Adrenal gland (tissue), 12 donors: ENCODE results near the gene ARHGEF38. TPM values are rescaled to one million over a fixed set of nuclear protein-coding genes. Genes with fewer than 3 reads are reported as not detected.

ENCODE experiments used
- DNase-seq, 7 donors: peaks; one replicate each; pipeline ENCODE4 v3.0.0-alpha.2; 2019 to 2020
- H3K27ac ChIP-seq, 5 donors: fragments of 200-600 bp; sonication (generic) in 4 of 5; 1 replicate in 3 of 5; 2 replicates in 2 of 5; pipeline versions ENCODE4 v1.5.1 to v1.8.0; 2016 to 2020; ENCODE audit warnings: mild to moderate bottlenecking in 1 of 5
- H3K27me3 ChIP-seq: fragments of 200-600 bp; 2 replicates; pipeline ENCODE4 v1.8.0; 2021
- H3K36me3 ChIP-seq, 2 donors: fragments of 200-600 bp; replicated peaks in 1 of 2; 1 replicate in 1 of 2; 2 replicates in 1 of 2; pipeline versions ENCODE4 v1.5.1 to v1.8.0; 2018 to 2022
- H3K4me1 ChIP-seq, 2 donors: fragments of 200-600 bp; replicated peaks in 1 of 2; 1 replicate in 1 of 2; 2 replicates in 1 of 2; pipeline versions ENCODE4 v1.5.1 to v1.8.0; 2018 to 2021
- H3K4me3 ChIP-seq, 4 donors: fragments of 200-600 bp; sonication (generic) in 3 of 4; one replicate each; pipeline ENCODE4 v1.5.1; 2016 to 2018
- H3K9me3 ChIP-seq, 3 donors: fragments of 200-600 bp; sonication (generic) in 1 of 3; replicated peaks in 1 of 3; 1 replicate in 2 of 3; 2 replicates in 1 of 3; pipeline versions ENCODE4 v1.5.1 to v1.8.0; 2016 to 2021
- POLR2A ChIP-seq, 2 donors: fragments of 450-650 bp; IDR thresholded peaks; one replicate each; pipeline ENCODE4 v1.6.1; 2017; ENCODE audit warnings: antibody characterized with exemption in 2 of 2, mild to moderate bottlenecking in 2 of 2, moderate library complexity in 1 of 2
- WGBS, 4 donors: extraction: QIAGEN DNeasy Blood & Tissue Kit in 2 of 4; methylation state at CpG; one replicate each; pipeline versions ENCODE4 v1.1.5 to v1.1.7; 2013 to 2017; 5-methylcytosine and 5-hydroxymethylcytosine counted together
- intact Hi-C, 2 donors: fragments of 100-400 bp; cut with DNase I; formaldehyde crosslinking; loops; one replicate each; pipeline versions ENCODE4 v1.14.1 to v1.15.0; 2022 to 2023
- polyA plus RNA-seq, 3 donors: library from polyadenylated mRNA; stranded (reverse); fragments of 200-250 nt in 2 of 3; fragments of 350-450 nt in 1 of 3; fragmentation: Illumina TruSeq in 1 of 3; extraction: RNeasy Lipid Tissue Mini Kit (QIAGEN cat#74804) in 1 of 3; gene quantifications; one replicate each; pipeline ENCODE4 v1.2.3, GENCODE V29; 2013 to 2014
- total RNA-seq, 9 donors: library from RNA; depleted of rRNA in 4 of 9; stranded (reverse); fragments of >200 nt in 4 of 9; fragments of 120-200 nt in 1 of 9; fragmentation: NEBNext Ultra II Directional in 1 of 9; extraction: Animal tissue kit (Norgen Biotek cat#: 25700) in 1 of 9; gene quantifications; one replicate each; pipeline versions ENCODE4 v1.1.0 to v1.2.4, GENCODE V29; 2013 to 2023
- TF ChIP-seq, protein P1 (sequence below), 6 experiments: fragments of 450-650 bp in 4 of 6; fragments of 200-600 bp in 2 of 6; sonication (generic) in 1 of 6; IDR thresholded peaks; 1 replicate in 5 of 6; 2 replicates in 1 of 6; pipeline versions ENCODE4 v1.5.1 to v1.8.0; 2016 to 2021; ENCODE audit warnings: antibody characterized with exemption in 6 of 6, mild to moderate bottlenecking in 2 of 6, moderate library complexity in 1 of 6
- donor health status: healthy with polysubstance abuse.
- donor health status: Bipolar disorder and iron deficiency.
- donor health status: DM: yes; HTN: yes; CAD: no.
- donor health status: DM: no; HTN: no; CAD: no.
- donor health status: DM: no; HTN: no; CAD: no.
- donor health status: DM: yes; HTN: yes; CAD: no.

ARHGEF38 gene
- total and polyA plus RNA-seq, 12 donors: not detected

GRCh38 chr4:105666693-105667092, 114.3 kb downstream of the ARHGEF38 start:
- no peak overlapping the region for H3K4me3 ChIP-seq
- H3K27ac ChIP-seq: no peak overlapping the region
- H3K9me3 ChIP-seq: no peaks in the 10 kb centered on the region
- no peak for DNase-seq
- H3K4me1 ChIP-seq: no peaks in the 10 kb centered on the region
- no peaks in the 10 kb centered on the region for H3K27me3 ChIP-seq
- 48 to 52% (median 51%) methylated on average over 5 of the region's 5 CpGs for WGBS, 4 donors
- intact Hi-C loops: no loop called here
- no peaks in the 10 kb centered on the region for H3K36me3 ChIP-seq
- TF ChIP-seq POLR2A (IDR thresholded peaks at IDR 0.05): no peak
- TF ChIP-seq, protein P1, sequence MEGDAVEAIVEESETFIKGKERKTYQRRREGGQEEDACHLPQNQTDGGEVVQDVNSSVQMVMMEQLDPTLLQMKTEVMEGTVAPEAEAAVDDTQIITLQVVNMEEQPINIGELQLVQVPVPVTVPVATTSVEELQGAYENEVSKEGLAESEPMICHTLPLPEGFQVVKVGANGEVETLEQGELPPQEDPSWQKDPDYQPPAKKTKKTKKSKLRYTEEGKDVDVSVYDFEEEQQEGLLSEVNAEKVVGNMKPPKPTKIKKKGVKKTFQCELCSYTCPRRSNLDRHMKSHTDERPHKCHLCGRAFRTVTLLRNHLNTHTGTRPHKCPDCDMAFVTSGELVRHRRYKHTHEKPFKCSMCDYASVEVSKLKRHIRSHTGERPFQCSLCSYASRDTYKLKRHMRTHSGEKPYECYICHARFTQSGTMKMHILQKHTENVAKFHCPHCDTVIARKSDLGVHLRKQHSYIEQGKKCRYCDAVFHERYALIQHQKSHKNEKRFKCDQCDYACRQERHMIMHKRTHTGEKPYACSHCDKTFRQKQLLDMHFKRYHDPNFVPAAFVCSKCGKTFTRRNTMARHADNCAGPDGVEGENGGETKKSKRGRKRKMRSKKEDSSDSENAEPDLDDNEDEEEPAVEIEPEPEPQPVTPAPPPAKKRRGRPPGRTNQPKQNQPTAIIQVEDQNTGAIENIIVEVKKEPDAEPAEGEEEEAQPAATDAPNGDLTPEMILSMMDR (IDR thresholded peaks at IDR 0.05): peak in 4 of 6 experiments; percentile 19 to 37 (median 32)

GRCh38 chr4:105670684-105671083, 118.3 kb downstream of the ARHGEF38 start:
- intact Hi-C loops: no loop called here
- no peak overlapping the region for H3K4me3 ChIP-seq

DNA sequence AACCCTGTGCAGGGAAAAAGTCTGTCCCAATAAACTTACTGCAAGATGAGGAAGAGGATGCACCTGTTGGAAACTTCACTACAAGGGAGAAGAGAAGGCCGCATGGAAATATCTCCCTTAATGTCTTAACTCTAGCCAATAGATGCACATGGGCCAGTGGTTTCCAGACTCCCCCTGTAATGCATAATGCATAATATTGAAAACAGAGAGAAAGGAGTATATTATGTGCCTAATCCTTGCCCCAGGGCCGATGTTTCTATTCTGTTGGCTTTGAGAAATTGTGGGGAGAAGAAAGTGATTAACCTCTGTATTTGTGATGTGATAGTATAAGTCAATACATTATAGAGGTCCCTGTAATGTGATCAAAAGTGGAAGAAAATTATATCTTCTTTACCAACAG, 118.9 kb downstream of the ARHGEF38 start:
- H3K4me1 ChIP-seq: no peaks in the 10 kb centered on the region
- 69 to 91% (median 79%) methylated on average over 2 of the region's 2 CpGs for WGBS, 4 donors
- TF ChIP-seq POLR2A (IDR thresholded peaks at IDR 0.05): no peak
- TF ChIP-seq, protein P1 (IDR thresholded peaks at IDR 0.05): no peak
- H3K27ac ChIP-seq: no peak overlapping the region
- no peak overlapping the region for H3K4me3 ChIP-seq
- no peaks in the 10 kb centered on the region for H3K9me3 ChIP-seq
- no peaks in the 10 kb centered on the region for H3K27me3 ChIP-seq
- intact Hi-C loops: no loop called here
- DNase-seq: no peak
- no peaks in the 10 kb centered on the region for H3K36me3 ChIP-seq

More at GRCh38 chr4:105670684-105671083, 118.3 kb downstream of the ARHGEF38 start:
- Histone ChIP-seq H3K27me3 (no peaks in the 10 kb centered on the region), H3K36me3 (no peaks in the 10 kb centered on the region), H3K9me3 (no peaks in the 10 kb centered on the region), H3K4me1 (no peaks in the 10 kb centered on the region), H3K27ac (no peak overlapping the region)
- no peak for DNase-seq
- TF ChIP-seq, protein P1 (IDR thresholded peaks at IDR 0.05): no peak
- TF ChIP-seq POLR2A (IDR thresholded peaks at IDR 0.05): no peak

- Histone ChIP-seq H3K4me3 (no peak overlapping the region), H3K9me3 (no peaks in the 10 kb centered on the region), H3K27ac (no peak overlapping the region), H3K36me3 (no peaks in the 10 kb centered on the region), H3K4me1 (no peaks in the 10 kb centered on the region), H3K27me3 (no peaks in the 10 kb centered on the region)
- intact Hi-C loops: no loop called here
- TF ChIP-seq, protein P1 (IDR thresholded peaks at IDR 0.05): no peak
- no peak for TF ChIP-seq POLR2A (IDR thresholded peaks at IDR 0.05)
- no peak for DNase-seq
- 80 to 85% (median 82%) methylated on average over 1 of the region's 1 CpG for WGBS, 4 donors
These were observed 121.6 kb downstream of the ARHGEF38 start for GRCh38 chr4:105674011-105674410.
